NCI-H2196 treated with DMSO at 0.1 percent for 48 hours (cell line): ENCODE results near the gene TBC1D8.
"Not testable (repeated sequence)": the region's sequence is repeated elsewhere in the genome, so short reads cannot be mapped to it uniquely, and the experiment has no call there.

Experiments
- DNase-seq: peaks from one replicate; lab custom pipeline; 2025; ENCODE audit not compliant: unreplicated experiment; lab: John Stamatoyannopoulos, UW

TBC1D8 gene

DNA sequence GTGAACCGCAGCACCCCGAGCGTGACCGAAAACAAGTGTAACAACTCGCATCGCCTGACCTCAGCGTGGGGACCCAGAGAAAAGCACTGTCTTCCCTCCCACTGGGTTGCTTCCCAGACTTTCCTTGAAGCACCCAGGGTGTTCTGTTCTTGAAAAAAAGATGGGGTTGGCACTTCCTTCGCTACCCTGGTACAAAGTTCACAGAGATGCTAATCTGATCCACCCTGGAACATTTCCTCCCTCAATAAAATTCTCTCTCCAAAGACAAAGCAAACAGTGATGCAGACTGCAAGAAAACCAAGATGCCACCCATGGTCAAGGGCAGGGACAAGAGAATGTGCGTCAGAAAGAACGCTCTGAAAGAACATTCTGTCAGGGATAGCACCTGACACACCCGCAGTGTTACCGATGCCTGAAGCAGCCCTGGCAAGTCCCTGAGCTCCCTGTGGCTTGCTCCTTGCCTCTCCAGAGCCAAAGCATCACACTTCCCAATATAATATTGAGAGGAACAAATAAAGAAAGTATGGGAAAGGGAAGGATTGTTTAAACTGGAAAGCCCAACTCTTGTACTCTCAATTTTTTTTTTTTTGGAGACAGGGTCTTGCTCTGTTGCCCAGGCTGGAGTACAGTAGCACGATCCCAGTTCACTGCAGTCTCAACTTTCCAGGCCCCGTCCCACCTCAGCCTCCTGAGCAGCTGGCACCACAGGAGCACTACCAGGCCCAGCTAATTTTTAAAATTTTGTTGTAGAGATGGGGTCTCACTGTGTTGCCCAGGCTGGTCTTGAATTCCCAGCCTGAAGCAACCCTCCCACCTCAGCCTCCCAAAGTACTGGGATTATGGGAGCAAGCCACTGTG, 70.7 kb downstream of the TBC1D8 start:
- no peak for DNase-seq

DNA sequence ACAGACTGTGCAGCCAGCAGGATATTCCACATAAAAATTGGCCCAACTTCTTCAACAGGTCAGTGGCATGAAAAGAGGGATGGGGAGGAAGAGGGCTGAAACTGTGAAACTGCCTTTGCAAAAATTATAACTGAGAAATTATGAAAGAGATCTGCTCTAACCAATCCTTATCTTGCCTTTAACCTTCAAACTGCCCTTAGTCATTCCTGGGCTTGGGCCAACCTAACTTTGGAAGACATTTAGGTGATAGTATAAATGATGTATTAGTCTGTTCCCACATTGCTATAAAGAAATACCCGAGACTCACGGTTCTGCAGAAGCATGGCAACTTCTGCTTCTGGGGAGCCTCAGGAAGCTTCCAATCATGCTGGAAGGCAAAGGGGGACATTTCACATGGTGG, 74.6 kb downstream of the TBC1D8 start:
- no peak for DNase-seq

DNA sequence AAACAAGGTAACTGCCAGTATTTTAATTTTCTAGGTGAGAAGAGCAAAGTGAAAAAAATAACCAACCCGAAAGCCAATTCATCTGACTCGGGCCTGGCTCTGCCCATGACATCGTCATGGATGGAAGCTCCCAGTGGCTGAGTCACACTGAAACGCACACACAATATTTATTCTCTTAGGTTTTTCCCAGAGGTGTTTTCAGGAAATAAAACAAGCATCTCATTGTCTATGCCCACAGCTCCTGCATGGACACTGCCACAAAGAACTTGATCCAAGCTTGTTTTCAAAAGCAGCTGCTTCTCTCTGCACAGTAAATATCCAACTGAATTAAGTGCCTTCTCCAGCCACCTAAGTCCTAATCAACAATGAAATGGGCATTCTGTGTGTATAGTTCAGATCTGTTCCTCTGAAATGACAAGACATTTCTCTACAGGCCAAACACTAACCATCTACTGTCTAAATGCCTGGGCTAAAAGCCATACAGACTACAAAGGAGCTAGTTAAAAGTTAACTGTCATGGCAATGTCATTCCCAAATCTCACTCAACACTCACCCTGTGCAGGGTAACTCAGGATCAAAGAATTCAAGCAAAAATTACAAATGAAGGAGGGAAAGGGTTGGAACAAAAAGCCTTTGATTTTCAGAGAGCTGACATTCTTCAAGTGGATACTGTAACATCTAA, 86.2 kb downstream of the TBC1D8 start:
- peak; percentile 71 for DNase-seq

DNA sequence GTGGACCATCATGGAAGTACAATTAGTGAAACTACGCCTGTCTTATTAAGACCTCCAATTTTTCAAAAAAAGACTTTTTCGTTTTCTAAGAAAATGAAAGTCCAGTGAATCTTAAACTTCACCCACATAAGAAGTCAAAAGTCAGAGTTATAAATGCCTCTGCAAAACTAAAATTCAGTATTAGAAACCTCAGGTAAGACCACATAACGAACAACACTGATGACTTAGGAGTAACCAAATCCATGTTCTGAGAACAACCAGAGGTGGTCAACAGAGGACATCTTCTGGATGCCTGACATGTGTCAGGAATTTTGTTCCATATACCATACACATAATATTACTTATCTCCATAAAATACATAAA, 86.7 kb downstream of the TBC1D8 start:
- DNase-seq, result no peak

DNA sequence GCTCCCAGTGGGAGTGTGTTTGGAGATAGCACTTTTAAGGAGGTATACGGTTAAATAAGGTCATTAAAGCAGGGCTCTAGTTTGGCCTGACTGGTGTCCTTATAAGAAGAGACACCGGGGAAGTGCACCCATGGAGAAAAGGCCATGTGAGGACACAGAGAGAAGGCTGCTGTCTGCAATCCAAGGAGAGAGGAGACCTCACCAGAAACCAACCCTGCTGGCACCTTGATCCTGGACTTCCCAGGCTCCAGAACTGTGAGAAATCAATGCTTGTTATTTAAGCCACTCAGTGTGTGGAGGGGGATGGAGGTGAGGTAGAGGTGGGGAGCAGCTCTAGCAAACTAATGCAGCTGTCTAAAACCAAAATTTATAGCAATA, 87.1 kb downstream of the TBC1D8 start:
- DNase-seq, result no peak

DNA sequence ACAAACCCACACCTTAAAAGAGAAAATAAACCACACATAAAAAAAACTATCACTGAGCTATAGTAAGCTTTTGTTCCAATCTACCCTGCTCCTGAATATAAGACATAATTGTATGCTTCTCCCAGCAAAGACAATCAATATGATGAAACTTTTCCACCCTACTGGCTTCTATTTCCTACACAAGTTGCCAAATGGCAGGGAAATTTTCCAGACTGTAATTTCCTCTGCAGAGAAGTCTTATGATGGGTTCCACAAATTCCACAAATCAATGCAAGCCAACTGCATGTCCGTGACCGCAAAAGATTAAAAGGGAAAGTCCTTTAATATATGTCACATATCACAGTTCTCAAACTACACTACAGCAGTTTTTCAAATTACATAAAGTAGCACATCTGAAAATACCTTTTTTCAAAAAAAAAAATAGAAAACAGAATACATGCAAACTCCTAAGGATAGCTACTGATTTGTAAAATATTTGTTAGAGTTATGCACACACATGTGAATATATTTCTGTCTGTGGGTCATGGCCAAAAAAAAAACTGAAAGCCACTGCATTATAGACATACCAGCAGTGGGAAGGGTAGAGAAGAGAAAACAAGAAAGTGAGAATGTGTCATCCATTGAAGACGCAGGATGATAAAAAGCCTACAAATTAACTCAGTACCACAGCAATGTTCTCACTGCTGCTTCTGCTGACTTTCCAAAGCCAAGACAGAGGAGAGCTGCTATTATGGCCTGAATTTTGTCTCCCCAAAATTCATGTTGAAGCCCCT, 87.6 kb downstream of the TBC1D8 start:
- no peak for DNase-seq

DNA sequence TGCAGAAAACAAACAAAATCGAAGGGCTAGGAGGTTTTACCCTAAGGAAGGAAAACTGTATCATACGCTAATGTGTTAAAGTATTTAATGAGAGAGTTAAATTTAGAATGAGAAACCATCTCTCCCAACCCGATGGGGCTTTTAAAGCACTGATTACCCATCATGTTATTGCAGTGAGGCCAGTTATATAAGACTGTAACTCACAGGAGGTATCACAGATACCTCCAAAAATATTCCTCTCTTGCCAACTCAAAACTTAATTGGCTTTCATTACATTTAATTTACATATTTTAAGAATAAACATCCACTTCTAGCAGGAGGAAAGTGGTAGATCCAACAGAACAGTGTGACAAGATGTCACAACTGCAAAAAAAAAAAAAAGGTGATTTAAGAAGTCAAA, 92.8 kb downstream of the TBC1D8 start:
- no peak for DNase-seq

DNA sequence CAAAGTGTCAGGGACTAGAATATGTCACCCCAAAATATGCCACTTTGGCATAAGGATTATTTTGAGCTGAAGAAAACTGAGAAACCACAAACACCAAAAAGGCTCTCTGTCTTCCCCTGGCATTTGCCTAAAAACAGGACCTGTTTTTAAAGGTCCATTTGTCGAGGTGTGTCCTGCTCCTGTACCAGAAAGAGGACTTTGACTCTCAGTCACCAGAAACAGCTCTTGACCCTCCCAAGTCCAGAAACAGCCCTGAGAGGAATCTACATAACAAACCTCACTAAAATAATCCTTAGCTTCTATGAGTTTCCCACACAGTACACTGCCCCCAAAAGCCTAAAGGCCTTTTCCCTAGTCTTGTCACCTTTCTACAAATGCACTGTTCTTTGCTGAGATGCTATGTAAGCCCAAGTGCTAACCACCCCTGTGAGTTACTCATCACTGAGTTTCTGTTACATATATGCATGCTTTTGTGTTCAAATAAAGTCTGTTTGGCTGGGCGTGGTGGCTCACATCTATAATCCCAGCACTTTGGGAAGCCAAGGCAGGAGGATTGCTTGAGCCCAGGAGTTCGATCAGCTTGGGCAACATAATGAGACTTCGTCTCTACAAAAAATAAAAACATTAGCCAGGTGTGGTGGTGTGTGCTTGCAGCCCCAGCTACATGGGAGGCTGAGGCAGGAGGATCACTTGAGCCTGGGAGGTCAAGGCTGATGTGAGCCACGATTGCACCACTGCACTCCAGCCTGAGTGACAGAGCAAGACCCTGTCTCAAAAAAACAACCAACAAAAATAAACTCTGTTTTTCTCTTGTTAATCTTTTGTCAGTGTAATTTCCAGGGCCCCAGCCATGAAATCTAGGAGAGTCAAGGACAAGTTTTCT, 93.9 kb downstream of the TBC1D8 start:
- no peak for DNase-seq

DNA sequence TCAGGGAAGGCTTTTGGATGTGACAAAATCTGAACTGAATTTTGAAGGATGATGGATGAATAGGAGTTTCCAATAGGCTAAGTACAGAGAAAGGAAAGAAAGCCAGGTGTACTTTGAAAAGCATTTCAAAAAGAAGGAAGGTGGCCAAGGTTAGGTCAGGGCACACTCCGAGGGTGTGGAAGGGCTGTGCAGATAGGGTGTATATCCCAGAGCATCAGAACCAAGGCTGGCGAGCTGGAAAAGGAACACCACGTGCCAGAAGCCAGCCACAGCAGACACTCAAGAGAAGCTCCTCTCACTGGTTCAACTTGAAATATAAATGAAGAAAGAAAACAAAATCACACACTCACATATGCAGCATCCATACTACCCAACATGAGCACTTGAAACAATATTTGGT, 98.1 kb downstream of the TBC1D8 start:
- DNase-seq, result no peak

DNA sequence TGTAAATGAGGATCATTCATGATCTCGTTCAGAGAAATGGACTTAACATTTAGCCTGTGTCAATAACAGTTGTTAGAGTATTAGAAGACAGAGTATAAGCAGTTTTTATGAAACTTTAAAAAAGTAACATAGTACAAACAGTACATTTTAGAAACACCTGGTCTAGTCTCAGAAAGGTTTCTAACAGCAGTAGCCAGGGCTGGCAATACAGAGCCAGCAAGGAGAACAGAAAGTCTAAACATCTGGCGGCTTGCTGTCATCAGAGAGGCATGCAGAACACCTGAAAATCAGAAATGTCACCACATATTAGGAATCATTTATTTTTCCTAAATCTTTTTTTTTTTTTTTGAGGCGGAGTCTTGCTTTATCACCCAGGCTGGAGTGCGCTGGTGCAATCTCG, 99.0 kb downstream of the TBC1D8 start:
- no peak for DNase-seq

DNA sequence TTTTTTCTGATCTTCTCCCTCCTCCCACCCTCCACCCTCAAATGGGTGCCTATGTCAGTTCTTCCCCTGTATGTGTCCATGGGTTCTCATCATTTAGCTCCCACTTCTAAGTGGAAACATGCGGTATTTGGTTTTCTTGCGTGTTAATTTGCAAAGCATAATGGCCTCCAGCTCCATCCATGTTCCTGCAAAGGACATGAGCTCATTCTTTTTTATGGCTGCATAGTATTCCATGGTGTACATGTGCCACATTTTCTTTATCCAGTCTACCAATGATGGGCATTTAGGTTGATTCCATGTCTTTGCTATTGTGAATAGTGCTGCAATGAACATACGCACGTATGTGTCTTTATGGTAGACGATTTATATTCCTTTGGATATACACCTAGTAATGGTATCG, 100.3 kb downstream of the TBC1D8 start:
- DNase-seq, result not testable (repeated sequence)

DNA sequence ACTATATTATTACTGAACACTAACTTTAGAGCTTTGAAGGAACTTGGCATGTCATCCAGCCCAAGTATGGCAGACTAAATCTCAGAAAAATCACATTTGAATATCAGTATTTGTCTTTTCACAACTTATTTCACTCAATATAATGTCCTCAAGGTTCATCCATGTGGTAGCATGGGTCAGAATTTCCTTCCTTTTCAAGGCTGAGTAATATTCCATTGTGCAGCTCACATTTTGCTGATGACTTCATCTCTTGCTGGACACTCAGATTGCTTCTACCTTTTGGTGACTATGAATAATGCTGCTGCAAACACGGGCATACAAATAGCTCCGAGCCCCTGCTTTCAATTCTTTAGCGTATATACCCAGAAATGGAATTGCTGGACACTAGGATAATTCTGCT, 102.4 kb downstream of the TBC1D8 start:
- no peak for DNase-seq

DNA sequence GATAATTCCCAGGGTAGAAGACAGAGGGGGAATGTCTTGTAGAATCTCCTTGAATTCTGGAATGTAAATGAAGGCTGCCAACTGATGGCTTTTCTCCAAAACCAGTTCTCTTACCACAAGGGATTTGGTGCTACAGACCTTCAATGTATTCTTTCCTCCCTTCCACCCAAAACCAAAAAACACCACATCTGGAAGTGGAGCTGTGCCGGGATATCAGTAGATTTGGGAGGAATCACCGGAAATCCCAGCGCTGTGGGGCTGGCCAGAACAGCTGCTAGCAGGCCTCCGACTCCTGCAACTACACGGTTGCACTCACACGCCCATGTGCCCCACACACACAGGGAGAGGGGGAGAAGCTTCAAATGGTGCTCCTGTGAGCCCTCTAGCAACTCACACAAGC, 103.4 kb downstream of the TBC1D8 start:
- no peak for DNase-seq

DNA sequence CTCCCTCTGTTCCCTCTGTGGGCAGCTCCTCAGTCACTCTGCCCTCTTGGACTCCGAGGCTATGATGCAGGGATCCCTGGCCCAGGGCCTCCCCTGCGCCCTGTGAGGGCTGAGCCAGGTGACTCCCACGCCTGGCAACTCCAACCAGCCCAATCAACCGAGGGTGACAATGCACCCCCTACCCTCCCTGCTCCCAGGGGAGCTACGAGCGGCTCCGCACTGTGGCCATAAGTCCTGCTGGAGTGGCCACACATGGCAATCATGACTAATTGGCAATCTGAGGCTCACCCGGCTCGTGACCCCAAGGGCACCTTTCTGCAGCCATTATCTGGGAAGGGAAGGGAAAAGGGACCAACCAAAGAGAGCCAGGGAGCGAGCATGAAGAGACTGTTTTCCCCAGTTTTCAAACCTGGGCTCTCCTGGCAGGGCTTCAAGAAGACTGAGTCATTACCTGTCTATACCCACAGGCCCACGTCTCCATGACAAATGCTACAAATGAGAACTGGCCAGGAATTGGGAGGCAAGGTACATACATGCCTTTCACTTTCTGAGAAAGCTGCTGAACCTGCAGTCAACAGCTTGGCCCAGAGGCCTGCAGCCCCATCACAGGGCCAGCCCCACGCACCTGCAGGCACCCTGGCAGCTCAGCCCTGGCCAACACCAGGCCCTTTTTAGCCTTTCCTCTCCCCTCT, 104.0 kb downstream of the TBC1D8 start:
- DNase-seq, result no peak

DNA sequence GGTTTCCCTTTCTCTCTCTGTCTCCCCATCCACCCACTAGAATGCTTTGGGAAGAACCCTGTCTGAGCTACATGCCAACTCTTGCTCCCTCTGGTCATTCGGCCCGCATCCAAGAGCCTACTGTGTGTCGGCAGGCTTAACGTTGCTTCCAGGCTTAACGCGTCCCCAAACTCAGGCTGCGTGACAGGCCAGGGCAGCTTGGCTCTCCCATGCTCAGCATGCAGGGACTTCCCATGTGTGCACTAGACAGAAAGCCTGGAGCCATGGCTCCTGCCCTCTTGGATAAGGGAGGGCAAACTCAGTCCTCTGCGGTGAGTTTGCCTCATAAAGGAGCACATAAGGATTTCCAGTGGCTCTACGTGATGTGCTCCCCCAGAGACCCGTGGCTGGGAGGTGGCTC, 105.9 kb downstream of the TBC1D8 start:
- DNase-seq, result no peak

DNA sequence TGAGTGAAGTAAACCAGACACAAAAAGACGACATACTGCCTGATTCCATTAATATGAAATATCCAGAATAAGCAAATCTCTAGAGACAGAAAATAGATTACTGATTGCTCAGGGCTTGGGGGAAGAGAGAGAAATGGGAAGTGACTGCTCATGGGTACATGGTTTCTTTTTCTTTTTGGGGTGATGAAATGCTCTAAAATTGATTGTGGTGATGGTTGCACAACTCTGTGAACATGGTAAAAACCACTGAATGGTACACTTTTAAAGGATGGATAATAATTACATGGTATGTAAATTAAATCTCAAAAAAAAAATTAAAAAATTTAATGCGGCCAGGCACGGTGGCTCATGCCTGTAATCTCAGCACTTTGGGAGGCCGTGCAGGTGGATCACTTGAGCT, 109.8 kb downstream of the TBC1D8 start:
- no peak for DNase-seq

DNA sequence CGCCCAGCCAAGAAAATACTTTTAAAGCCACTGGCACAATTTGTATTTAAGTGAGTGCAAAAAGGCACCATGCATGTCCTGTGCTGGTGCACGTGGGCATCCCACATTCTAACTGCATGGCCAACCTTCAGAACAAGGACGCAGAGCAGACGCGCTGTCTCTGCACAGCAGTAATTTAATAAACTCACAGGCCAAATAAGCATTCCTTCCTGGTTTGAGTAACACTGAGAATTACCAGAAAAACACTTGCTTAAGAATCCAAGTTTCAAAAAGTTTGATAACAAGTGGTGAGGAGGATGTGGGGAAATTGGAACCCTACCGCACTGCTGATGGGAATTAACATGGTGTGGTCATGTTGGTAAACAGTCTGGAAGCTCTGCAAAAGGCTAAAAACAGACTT, 110.4 kb downstream of the TBC1D8 start:
- DNase-seq, result no peak

DNA sequence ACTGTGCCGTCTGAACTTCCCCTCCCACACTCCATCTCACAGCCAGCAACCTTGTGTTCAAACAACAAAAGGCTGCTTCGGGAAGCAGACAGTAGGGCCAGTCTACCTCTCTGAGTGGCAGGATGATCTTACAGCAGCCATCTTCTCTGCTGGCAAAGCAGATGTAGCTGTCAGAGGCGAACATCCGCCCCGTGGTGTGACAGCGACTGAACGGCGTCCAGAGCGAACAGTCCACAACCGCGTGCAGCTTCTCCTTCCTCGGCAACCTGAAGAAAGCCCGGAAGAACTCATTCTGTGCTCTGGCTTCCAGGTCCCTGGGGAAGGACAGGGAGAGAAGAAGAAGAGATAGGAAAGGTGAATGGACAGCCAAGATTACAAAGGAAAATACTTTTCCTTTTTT, 111.1 kb downstream of the TBC1D8 start:
- no peak for DNase-seq

DNA sequence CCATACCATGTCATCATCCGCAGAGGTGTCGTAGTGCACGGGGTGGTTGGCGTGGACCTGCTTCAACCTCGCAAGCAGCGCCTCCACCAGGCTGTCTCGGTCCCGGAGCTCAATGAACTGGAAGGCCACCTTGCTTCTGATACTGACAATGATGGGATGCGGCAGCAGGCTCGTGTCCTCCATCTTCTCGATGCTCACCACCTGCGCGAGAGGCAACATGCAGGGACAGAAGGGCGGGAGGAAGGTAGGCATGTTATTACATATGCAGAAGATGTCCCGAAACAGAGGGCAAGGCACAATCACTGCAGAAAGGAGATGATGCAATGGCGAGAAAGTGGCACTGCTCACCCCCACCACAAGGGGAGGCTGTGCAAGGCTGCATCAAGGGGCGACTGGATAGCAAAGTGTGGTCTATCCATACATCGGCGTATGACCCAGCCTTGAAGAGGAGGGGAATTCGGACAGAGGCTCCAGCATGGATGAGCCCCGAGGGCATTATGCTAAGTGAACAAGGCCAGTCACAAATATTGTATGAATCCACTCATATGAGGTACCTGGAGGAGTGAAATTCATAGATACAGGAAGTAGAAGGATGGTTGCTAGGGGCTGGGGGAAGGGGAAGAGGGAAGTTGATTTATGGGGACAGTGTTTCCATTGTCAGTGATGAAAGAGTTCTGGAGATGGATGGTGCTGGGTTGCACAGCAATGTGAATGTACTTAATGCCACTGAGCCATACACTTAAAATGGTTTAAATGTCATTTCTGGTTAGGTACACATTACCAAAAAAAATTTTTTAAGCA, 112.5 kb downstream of the TBC1D8 start:
- no peak for DNase-seq
